SK-N-SH (cell line): ENCODE measurements around the gene LSS. TPM values are rescaled to one million over a fixed set of nuclear protein-coding genes. Genes with fewer than 3 reads are reported as not detected.

Experiments
- CTCF ChIA-PET: fragments of 300-600, 350-600 bp; formaldehyde crosslinking; extraction: SDS; loops from one replicate; lab custom pipeline; 2021; lab: Yijun Ruan, JAX
- POLR2A ChIA-PET: fragments of 350-600 bp; sonication (Branson Sonifier 250); formaldehyde crosslinking; extraction: SDS; loops from one replicate; lab custom pipeline; 2020; ENCODE audit warnings: antibody characterized with exemption, inconsistent platforms; lab: Yijun Ruan, JAX
- DNase-seq: peaks from one replicate; pipeline ENCODE4 v3.0.0; 2012
- H2AFZ ChIP-seq: fragments of 200-600 bp; sonication (generic); 2 replicates; pipeline ENCODE4 v1.8.1; 2016; ENCODE audit warnings: antibody characterized with exemption, mild to moderate bottlenecking, low read depth
- H3F3A ChIP-seq: fragments of 200-600 bp; sonication (generic); replicated peaks from 2 replicates; pipeline ENCODE3; 2016; ENCODE audit warnings: antibody characterized with exemption, mild to moderate bottlenecking; ENCODE audit not compliant: insufficient read depth
- H3K27ac ChIP-seq, 2 experiments: fragments of 200-500 bp in 1 of 2; fragments of 200-600 bp in 1 of 2; sonication (Bioruptor generic) in 1 of 2; sonication (generic), shearing (Covaris generic) in 1 of 2; 2 replicates each; pipeline versions ENCODE4 v1.5.1 to v1.6.1; 2014 to 2016; ENCODE audit warnings: low read depth in 2 of 2, inconsistent platforms in 1 of 2, low read length in 1 of 2, mild to moderate bottlenecking in 1 of 2, mixed read lengths in 1 of 2
- H3K27me3 ChIP-seq: fragments of 200-600 bp; sonication (generic), shearing (Covaris generic); 2 replicates; pipeline ENCODE4 v1.6.1; 2016; ENCODE audit warnings: mixed run types; ENCODE audit not compliant: insufficient read depth
- H3K36me3 ChIP-seq, 2 experiments: fragments of 200-500 bp in 1 of 2; fragments of 200-600 bp in 1 of 2; sonication (Bioruptor generic) in 1 of 2; sonication (generic) in 1 of 2; replicated peaks in 1 of 2; 2 replicates each; pipeline versions ENCODE3 to v1.5.1; 2014 to 2016; ENCODE audit warnings: low read length in 1 of 2, mild to moderate bottlenecking in 1 of 2; ENCODE audit not compliant: insufficient read depth in 2 of 2, control insufficient read depth in 1 of 2
- H3K4me1 ChIP-seq, 2 experiments: fragments of 200-500 bp in 1 of 2; fragments of 200-600 bp in 1 of 2; sonication (Bioruptor generic) in 1 of 2; sonication (generic), shearing (Covaris generic) in 1 of 2; 2 replicates each; pipeline versions ENCODE4 v1.5.1 to v1.6.1; 2014 to 2016; ENCODE audit warnings: low read depth in 1 of 2, low read length in 1 of 2, mixed run types in 1 of 2; ENCODE audit not compliant: insufficient read depth in 2 of 2, control insufficient read depth in 1 of 2
- H3K4me2 ChIP-seq: fragments of 200-600 bp; sonication (generic), shearing (Covaris generic); 2 replicates; pipeline ENCODE4 v1.6.1; 2017; ENCODE audit warnings: mixed run types
- H3K4me3 ChIP-seq, 2 experiments: fragments of 200-500 bp in 1 of 2; fragments of 200-600 bp in 1 of 2; sonication (Bioruptor generic) in 1 of 2; sonication (generic), shearing (Covaris generic) in 1 of 2; 2 replicates each; pipeline versions ENCODE4 v1.5.1 to v1.8.1; 2014 to 2016; ENCODE audit warnings: low read depth in 2 of 2, inconsistent platforms in 1 of 2, low read length in 1 of 2, mild to moderate bottlenecking in 1 of 2, mixed read lengths in 1 of 2, moderate library complexity in 1 of 2
- H3K79me2 ChIP-seq: fragments of 200-600 bp; sonication (generic); 2 replicates; pipeline ENCODE4 v1.8.1; 2017; ENCODE audit warnings: mild to moderate bottlenecking; ENCODE audit not compliant: insufficient read depth
- H3K9ac ChIP-seq: fragments of 200-600 bp; sonication (generic); 2 replicates; pipeline ENCODE4 v1.6.1; 2017; ENCODE audit warnings: mixed run types
- H3K9me2 ChIP-seq: fragments of 200-600 bp; sonication (generic); 2 replicates; pipeline ENCODE4 v1.6.1; 2017; ENCODE audit warnings: mixed run types
- H3K9me3 ChIP-seq: fragments of 200-600 bp; sonication (generic); 2 replicates; pipeline ENCODE4 v1.6.1; 2017; ENCODE audit warnings: mixed run types, mild to moderate bottlenecking, moderate library complexity
- H4K20me1 ChIP-seq: fragments of 200-600 bp; sonication (generic); 2 replicates; pipeline ENCODE4 v1.6.1; 2017; ENCODE audit warnings: mild to moderate bottlenecking, mixed run types; ENCODE audit not compliant: insufficient read depth
- CHD2 ChIP-seq: fragments of 150-350 bp; IDR thresholded peaks from 2 replicates; pipeline ENCODE4 v1.6.1; 2018; ENCODE audit warnings: low read length; ENCODE audit not compliant: partially characterized antibody
- ELF1 ChIP-seq: IDR thresholded peaks from 2 replicates; pipeline ENCODE4 v1.4.0; 2012
- EZH2phosphoT487 ChIP-seq: fragments of 200-600 bp; sonication (generic); IDR thresholded peaks from 2 replicates; pipeline ENCODE4 v1.6.1; 2017; ENCODE audit warnings: low read depth, mixed run types, mild to moderate bottlenecking, antibody characterized with exemption, moderate library complexity, borderline replicate concordance
- FOXJ3 ChIP-seq: sonication (generic); formaldehyde crosslinking; IDR thresholded peaks from 2 replicates; pipeline ENCODE4 v1.5.1; 2020; ENCODE audit warnings: mild to moderate bottlenecking, missing genetic modification reagents
- FOXM1 ChIP-seq: IDR thresholded peaks from 2 replicates; pipeline ENCODE4 v1.4.0; 2012; ENCODE audit warnings: low read depth, mild to moderate bottlenecking
- GABPA ChIP-seq: IDR thresholded peaks from 2 replicates; pipeline ENCODE4 v1.4.0; 2012; ENCODE audit warnings: low read depth, mild to moderate bottlenecking
- GATA2 ChIP-seq: sonication (generic); formaldehyde crosslinking; IDR thresholded peaks from 2 replicates; pipeline ENCODE4 v1.5.0; 2020; ENCODE audit warnings: mild to moderate bottlenecking, missing genetic modification reagents
- MXI1 ChIP-seq: IDR thresholded peaks from 2 replicates; pipeline ENCODE4 v1.6.1; 2012; ENCODE audit warnings: mild to moderate bottlenecking, low read depth, low read length, improper control_type of control experiment
- POLR2AphosphoS5 ChIP-seq: IDR thresholded peaks from 2 replicates; pipeline ENCODE4 v1.6.1; 2012; ENCODE audit warnings: low read depth, low read length
- RFX5 ChIP-seq: IDR thresholded peaks from 2 replicates; pipeline ENCODE4 v1.6.1; 2012; ENCODE audit warnings: mild to moderate bottlenecking, improper control_type of control experiment, low read length
- RXRA ChIP-seq: IDR thresholded peaks from 2 replicates; pipeline ENCODE4 v1.4.0; 2012; ENCODE audit warnings: low read depth, mild to moderate bottlenecking, borderline replicate concordance
- TAF1 ChIP-seq: IDR thresholded peaks from 2 replicates; pipeline ENCODE4 v1.6.1; 2012; ENCODE audit warnings: low read depth, mild to moderate bottlenecking, low read length, moderate library complexity, borderline replicate concordance
- TCF12 ChIP-seq: IDR thresholded peaks from 2 replicates; pipeline ENCODE4 v1.4.0; 2012
- WGBS: methylation state at CpG from one replicate; pipeline ENCODE4 v1.1.6; 2017; ENCODE audit warnings: low lambda C conversion rate; 5-methylcytosine and 5-hydroxymethylcytosine counted together
- polyA plus RNA-seq, 3 experiments: library from polyadenylated mRNA; depleted of rRNA; stranded (reverse); fragments of >200 nt; gene quantifications; 2 replicates each; pipeline ENCODE4 v1.2.3, GENCODE V29; 2012
- TF ChIP-seq, protein P1 (sequence below): IDR thresholded peaks from 2 replicates; pipeline ENCODE4 v1.4.0; 2012; ENCODE audit warnings: low read depth, borderline replicate concordance
- TF ChIP-seq, protein P2 (sequence below): IDR thresholded peaks from 2 replicates; pipeline ENCODE4 v1.4.0; 2012; ENCODE audit warnings: low read depth
- TF ChIP-seq, protein P3 (sequence below): fragments of 150-350 bp; IDR thresholded peaks from 2 replicates; pipeline ENCODE4 v1.6.1; 2016; ENCODE audit warnings: mild to moderate bottlenecking, low read depth, low read length

LSS gene
- polyA plus RNA-seq, 1 of the 3 experiments (the other 2 are of a cell fraction), result 38.7 TPM

DNA sequence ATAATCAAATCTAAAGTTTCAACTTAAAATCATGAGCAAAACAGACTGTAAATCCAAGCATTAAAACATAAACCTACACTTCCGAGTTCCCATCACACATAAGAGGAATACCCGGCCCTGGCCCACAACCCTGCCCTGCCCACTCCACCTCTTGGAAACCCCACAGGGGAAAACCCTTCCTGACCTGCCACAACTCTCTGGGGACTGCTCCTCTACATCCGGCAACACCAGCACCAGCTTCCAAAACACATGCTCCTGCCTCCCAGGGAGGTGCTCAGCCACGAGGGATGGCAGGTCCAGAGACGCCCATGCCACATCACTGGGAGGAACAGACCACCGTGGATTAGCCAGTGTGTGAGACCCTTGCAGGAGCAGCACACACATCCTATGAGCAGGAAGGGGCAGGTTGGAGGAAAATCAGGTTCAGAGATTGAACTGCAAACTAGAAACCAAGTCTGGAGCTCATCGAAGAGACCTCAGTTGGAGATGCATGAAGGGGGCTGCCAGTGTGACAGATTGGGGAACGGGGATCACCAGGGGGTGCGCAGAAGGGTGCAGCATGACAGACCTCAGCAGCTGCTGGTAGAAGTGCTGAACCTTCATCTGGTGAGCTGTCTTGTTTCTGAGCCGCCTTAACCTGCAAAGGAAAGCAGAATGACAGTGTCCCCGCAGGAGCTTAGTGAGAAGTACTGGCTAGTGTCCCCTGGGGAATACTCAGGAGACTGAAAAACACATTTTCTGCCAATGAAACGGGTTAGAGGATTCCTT, 25.8 kb upstream of the LSS start:
- CTCF ChIA-PET, result interaction anchor here (0.7 to 1.3 kb wide), 4 partner anchors 9 to 24 kb away, joined by 3 read pairs; no protein-coding TSS in a partner anchor
- H3K4me3 ChIP-seq, result no peak overlapping the region
- no peaks in the 10 kb centered on the region for H3K9me3 ChIP-seq
- TF ChIP-seq, protein P1, sequence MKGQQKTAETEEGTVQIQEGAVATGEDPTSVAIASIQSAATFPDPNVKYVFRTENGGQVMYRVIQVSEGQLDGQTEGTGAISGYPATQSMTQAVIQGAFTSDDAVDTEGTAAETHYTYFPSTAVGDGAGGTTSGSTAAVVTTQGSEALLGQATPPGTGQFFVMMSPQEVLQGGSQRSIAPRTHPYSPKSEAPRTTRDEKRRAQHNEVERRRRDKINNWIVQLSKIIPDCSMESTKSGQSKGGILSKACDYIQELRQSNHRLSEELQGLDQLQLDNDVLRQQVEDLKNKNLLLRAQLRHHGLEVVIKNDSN, result no peak
- TF ChIP-seq TAF1, result no peak
- no peak for TF ChIP-seq RFX5
- TF ChIP-seq, protein P2, sequence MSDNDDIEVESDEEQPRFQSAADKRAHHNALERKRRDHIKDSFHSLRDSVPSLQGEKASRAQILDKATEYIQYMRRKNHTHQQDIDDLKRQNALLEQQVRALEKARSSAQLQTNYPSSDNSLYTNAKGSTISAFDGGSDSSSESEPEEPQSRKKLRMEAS, result no peak
- TF ChIP-seq MXI1, result no peak
- TF ChIP-seq POLR2AphosphoS5, result no peak
- no peak for TF ChIP-seq TCF12
- no peak for TF ChIP-seq EZH2phosphoT487
- no peak for TF ChIP-seq RXRA
- TF ChIP-seq FOXJ3 (CRISPR knock-in tag), result no peak
- TF ChIP-seq GATA2 (CRISPR knock-in tag), result no peak
- no peak for TF ChIP-seq GABPA
- no peak for TF ChIP-seq FOXM1
- TF ChIP-seq ELF1, result no peak
- TF ChIP-seq CHD2, result no peak
- TF ChIP-seq, protein P3, sequence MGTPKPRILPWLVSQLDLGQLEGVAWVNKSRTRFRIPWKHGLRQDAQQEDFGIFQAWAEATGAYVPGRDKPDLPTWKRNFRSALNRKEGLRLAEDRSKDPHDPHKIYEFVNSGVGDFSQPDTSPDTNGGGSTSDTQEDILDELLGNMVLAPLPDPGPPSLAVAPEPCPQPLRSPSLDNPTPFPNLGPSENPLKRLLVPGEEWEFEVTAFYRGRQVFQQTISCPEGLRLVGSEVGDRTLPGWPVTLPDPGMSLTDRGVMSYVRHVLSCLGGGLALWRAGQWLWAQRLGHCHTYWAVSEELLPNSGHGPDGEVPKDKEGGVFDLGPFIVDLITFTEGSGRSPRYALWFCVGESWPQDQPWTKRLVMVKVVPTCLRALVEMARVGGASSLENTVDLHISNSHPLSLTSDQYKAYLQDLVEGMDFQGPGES, result no peak
- no peaks in the 10 kb centered on the region for H3K27me3 ChIP-seq
- H4K20me1 ChIP-seq, result no peaks in the 10 kb centered on the region
- no peak for DNase-seq
- no peaks in the 10 kb centered on the region for H3K9me2 ChIP-seq
- H3K9ac ChIP-seq, result no peak overlapping the region
- no peak overlapping the region for H2AFZ ChIP-seq
- H3K4me2 ChIP-seq, result no peak overlapping the region
- H3K79me2 ChIP-seq, result no peaks in the 10 kb centered on the region
- no peak overlapping the region for H3K27ac ChIP-seq
- H3K36me3 ChIP-seq, result peaks cover 68 to 69% of the 10 kb centered on the region in 2 experiments
- H3F3A ChIP-seq, result peaks cover 9% of the 10 kb centered on the region
- H3K4me1 ChIP-seq, result no peaks in the 10 kb centered on the region
- POLR2A ChIA-PET, result no interaction called here
- WGBS, result 96% methylated on average over 10 of the region's 12 CpGs
